Neural progenitor cell (in vitro differentiated cells): Measurements from ENCODE around the gene CAPN12. TPM values are rescaled to one million over a fixed set of nuclear protein-coding genes. Genes with fewer than 3 reads are reported as not detected.

Source experiments
- DNase-seq: peaks from one replicate; pipeline ENCODE4 v3.0.0-alpha.2; 2016; ENCODE audit warnings: low spot score
- H2AFZ ChIP-seq: fragments of 200-600 bp; sonication (generic); replicated peaks from 2 replicates; pipeline ENCODE4 v1.6.1; 2016; ENCODE audit warnings: antibody characterized with exemption
- H3F3A ChIP-seq: fragments of 200-600 bp; sonication (generic); 2 replicates; pipeline ENCODE4 v1.6.1; 2016; ENCODE audit warnings: antibody characterized with exemption, low read depth
- H3K27ac ChIP-seq: fragments of 200-600 bp; sonication (generic); 2 replicates; pipeline ENCODE4 v1.5.1; 2016; ENCODE audit warnings: mild to moderate bottlenecking
- H3K27me3 ChIP-seq: fragments of 200-600 bp; sonication (generic); 2 replicates; pipeline ENCODE4 v1.6.1; 2016; ENCODE audit warnings: mild to moderate bottlenecking, moderate library complexity
- H3K36me3 ChIP-seq: fragments of 200-600 bp; sonication (generic); 2 replicates; pipeline ENCODE4 v1.5.1; 2016
- H3K4me1 ChIP-seq: fragments of 200-600 bp; sonication (generic); 2 replicates; pipeline ENCODE4 v1.6.1; 2016; ENCODE audit warnings: mixed run types
- H3K4me2 ChIP-seq: fragments of 200-600 bp; sonication (generic); 2 replicates; pipeline ENCODE4 v1.6.1; 2016
- H3K4me3 ChIP-seq: fragments of 200-600 bp; sonication (generic); 2 replicates; pipeline ENCODE4 v1.5.1; 2016
- H3K79me2 ChIP-seq: fragments of 200-600 bp; sonication (generic); 2 replicates; pipeline ENCODE4 v1.6.1; 2016; ENCODE audit warnings: low read depth
- H3K9ac ChIP-seq: fragments of 200-600 bp; sonication (generic); 2 replicates; pipeline ENCODE4 v1.6.1; 2016
- H3K9me3 ChIP-seq: fragments of 200-600 bp; sonication (generic); 2 replicates; pipeline ENCODE4 v1.5.1; 2016; ENCODE audit warnings: low read depth
- H4K20me1 ChIP-seq: fragments of 200-600 bp; sonication (generic); 2 replicates; pipeline ENCODE4 v1.6.1; 2016; ENCODE audit warnings: low read depth
- H3K27ac Mint-ChIP-seq: 3 replicates; pipeline ENCODE4 v1.8.0; 2021; ENCODE audit warnings: mixed read lengths
- H3K27me3 Mint-ChIP-seq: 2 replicates; pipeline ENCODE4 v1.8.0; 2022; ENCODE audit warnings: low read depth, mild to moderate bottlenecking, inconsistent platforms, moderate library complexity, mixed read lengths; ENCODE audit not compliant: insufficient read depth
- H3K36me3 Mint-ChIP-seq: 3 replicates; pipeline ENCODE4 v1.8.0; 2021; ENCODE audit warnings: mixed read lengths
- H3K4me1 Mint-ChIP-seq: 3 replicates; pipeline ENCODE4 v1.8.0; 2021; ENCODE audit warnings: mixed read lengths
- H3K4me3 Mint-ChIP-seq: 3 replicates; pipeline ENCODE4 v1.8.0; 2021; ENCODE audit warnings: mild to moderate bottlenecking, moderate library complexity, mixed read lengths
- H3K9me3 Mint-ChIP-seq: 3 replicates; pipeline ENCODE4 v1.8.0; 2020; ENCODE audit warnings: mixed read lengths
- EZH2 ChIP-seq: fragments of 200-600 bp; sonication (generic); IDR thresholded peaks from 2 replicates; pipeline ENCODE4 v1.6.1; 2017; ENCODE audit warnings: antibody characterized with exemption, mild to moderate bottlenecking, moderate library complexity
- EZH2phosphoT487 ChIP-seq: fragments of 200-600 bp; sonication (generic); IDR thresholded peaks from 2 replicates; pipeline ENCODE4 v1.6.1; 2017; ENCODE audit warnings: antibody characterized with exemption
- total RNA-seq: library from RNA; depleted of rRNA; stranded (reverse); fragments of >200 nt; gene quantifications from 2 replicates; pipeline ENCODE4 v1.2.3, GENCODE V29; 2015; ENCODE audit warnings: low replicate concordance
- TF ChIP-seq, protein P1 (sequence below): fragments of 200-600 bp; sonication (generic); IDR thresholded peaks from 2 replicates; pipeline ENCODE4 v1.5.1; 2017; ENCODE audit warnings: antibody characterized with exemption, mild to moderate bottlenecking

Gene CAPN12
- total RNA-seq, 1 donor from 2014 or later, result 1.0 TPM

DNA sequence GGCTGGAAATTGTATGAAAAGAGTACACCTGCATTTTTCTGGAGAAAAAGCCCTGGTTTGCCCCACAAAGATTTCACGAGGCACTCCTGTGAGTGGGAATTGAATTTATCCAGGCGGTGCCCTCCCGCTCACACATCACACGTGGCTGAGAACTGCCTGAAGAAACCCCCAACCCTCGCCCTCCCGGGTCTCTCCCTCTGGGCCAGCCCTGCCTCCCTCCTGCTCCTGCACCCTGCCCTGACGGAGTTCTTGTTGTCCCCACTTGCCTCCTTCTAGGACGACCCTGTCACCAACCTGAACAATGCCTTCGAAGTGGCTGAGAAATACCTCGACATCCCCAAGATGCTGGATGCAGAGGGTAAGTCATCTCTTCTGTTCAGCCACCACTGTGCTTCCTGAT is 35.2 kb downstream of the CAPN12 start:
- H3K4me1 Mint-ChIP-seq, result peaks cover 2% of the 10 kb centered on the region
- Histone ChIP-seq H3K27me3 (no peaks in the 10 kb centered on the region), H3K4me2 (no peak overlapping the region), H3K4me3 (no peak overlapping the region), H2AFZ (no peak overlapping the region), H3K9ac (no peak overlapping the region), H3K36me3 (no peaks in the 10 kb centered on the region), H3K27ac (no peak overlapping the region), H3K4me1 (no peaks in the 10 kb centered on the region), H3F3A (no peaks in the 10 kb centered on the region), H3K79me2 (no peaks in the 10 kb centered on the region), H3K9me3 (no peaks in the 10 kb centered on the region), H4K20me1 (peaks cover 9% of the 10 kb centered on the region)
- no peak overlapping the region for H3K27ac Mint-ChIP-seq
- no peak overlapping the region for H3K4me3 Mint-ChIP-seq
- no peak for DNase-seq
- no peaks in the 10 kb centered on the region for H3K9me3 Mint-ChIP-seq
- peaks cover 3% of the 10 kb centered on the region for H3K27me3 Mint-ChIP-seq
- H3K36me3 Mint-ChIP-seq, result peaks cover 20% of the 10 kb centered on the region
- TF ChIP-seq EZH2phosphoT487 (no peak), EZH2 (no peak)
- TF ChIP-seq, protein P1, sequence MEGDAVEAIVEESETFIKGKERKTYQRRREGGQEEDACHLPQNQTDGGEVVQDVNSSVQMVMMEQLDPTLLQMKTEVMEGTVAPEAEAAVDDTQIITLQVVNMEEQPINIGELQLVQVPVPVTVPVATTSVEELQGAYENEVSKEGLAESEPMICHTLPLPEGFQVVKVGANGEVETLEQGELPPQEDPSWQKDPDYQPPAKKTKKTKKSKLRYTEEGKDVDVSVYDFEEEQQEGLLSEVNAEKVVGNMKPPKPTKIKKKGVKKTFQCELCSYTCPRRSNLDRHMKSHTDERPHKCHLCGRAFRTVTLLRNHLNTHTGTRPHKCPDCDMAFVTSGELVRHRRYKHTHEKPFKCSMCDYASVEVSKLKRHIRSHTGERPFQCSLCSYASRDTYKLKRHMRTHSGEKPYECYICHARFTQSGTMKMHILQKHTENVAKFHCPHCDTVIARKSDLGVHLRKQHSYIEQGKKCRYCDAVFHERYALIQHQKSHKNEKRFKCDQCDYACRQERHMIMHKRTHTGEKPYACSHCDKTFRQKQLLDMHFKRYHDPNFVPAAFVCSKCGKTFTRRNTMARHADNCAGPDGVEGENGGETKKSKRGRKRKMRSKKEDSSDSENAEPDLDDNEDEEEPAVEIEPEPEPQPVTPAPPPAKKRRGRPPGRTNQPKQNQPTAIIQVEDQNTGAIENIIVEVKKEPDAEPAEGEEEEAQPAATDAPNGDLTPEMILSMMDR, result no peak

DNA sequence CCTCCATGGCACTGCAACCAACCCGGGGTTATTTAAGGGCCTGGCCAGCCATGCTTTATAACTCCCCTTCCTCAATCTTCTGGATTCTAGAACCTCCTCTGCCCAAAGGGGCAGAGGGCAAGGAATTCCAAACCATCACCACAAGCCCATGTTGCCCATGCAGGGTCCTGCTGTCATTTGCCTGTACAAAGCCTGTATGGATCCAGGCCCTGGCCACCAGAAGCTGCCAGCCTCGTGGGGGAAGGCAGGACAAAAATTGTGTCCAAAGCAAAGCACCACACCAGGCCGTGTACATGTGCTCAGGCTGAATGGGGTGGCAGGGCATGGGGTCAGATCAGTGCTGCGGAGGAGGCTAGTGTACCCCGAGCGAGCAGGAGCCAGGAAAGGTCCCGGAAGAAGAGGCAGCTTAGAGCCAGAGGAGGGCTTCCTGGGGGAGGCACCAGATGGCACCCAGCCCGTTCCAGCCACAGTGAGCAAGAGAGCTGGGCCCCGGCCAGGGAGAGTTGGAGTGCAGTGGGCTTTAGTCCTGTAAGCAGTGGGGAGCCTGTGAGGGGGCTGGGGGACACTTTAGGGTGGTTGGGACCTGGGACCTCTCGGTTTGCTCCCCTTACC is 35.8 kb downstream of the CAPN12 start:
- H3K79me2 ChIP-seq, result no peaks in the 10 kb centered on the region
- H3K27ac ChIP-seq, result no peak overlapping the region
- H3K27me3 ChIP-seq, result no peaks in the 10 kb centered on the region

DNA sequence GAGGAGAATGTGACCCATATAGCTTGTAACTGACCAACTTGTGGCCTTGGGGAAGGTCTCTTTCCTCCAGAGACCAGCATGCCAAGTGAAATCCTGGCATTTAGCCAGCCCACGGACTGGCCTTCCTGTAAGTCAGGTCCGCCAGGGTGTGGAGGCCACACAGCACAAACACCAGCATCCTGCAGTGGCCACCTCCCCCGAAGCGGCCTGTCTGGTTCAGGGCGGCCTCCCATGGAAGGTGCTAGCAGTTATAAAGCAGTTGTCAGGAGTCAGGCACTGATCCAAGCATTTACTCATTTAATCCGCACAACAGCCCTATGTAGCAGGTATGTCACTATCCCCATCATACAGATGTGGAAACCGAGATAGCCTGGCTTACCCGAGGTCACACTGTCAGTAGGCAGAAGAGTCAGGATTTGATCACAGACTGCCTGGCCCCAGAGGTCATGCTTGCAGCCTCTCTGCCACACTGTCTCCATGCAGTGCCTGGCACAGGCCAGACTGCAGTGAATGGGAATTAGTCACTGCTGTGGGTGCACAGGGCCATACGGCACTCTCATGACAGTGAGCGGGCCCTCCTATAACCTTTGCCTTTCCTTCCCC is 36.7 kb downstream of the CAPN12 start:
- Histone ChIP-seq H3K79me2 (no peaks in the 10 kb centered on the region), H3K27ac (no peak overlapping the region), H3K4me2 (no peak overlapping the region), H3K36me3 (no peaks in the 10 kb centered on the region), H3F3A (no peaks in the 10 kb centered on the region), H3K27me3 (no peaks in the 10 kb centered on the region), H3K9me3 (no peaks in the 10 kb centered on the region), H2AFZ (no peak overlapping the region), H3K4me3 (no peak overlapping the region), H3K9ac (no peak overlapping the region), H3K4me1 (no peaks in the 10 kb centered on the region), H4K20me1 (peaks cover 5% of the 10 kb centered on the region)
- Mint-ChIP-seq H3K27ac (no peak overlapping the region), H3K36me3 (peaks cover 19% of the 10 kb centered on the region), H3K9me3 (no peaks in the 10 kb centered on the region), H3K4me1 (peaks cover 3% of the 10 kb centered on the region), H3K4me3 (no peak overlapping the region), H3K27me3 (peaks cover 3% of the 10 kb centered on the region)
- DNase-seq, result no peak
- TF ChIP-seq EZH2phosphoT487 (no peak), EZH2 (no peak)
- TF ChIP-seq, protein P1, result no peak

More for the DNA sequence above, 35.8 kb downstream of the CAPN12 start:
- peaks cover 9% of the 10 kb centered on the region for H4K20me1 ChIP-seq
- H3K4me3 Mint-ChIP-seq, result no peak overlapping the region
- H3K36me3 ChIP-seq, result no peaks in the 10 kb centered on the region
- no peak overlapping the region for H3K4me3 ChIP-seq
- peaks cover 3% of the 10 kb centered on the region for H3K4me1 Mint-ChIP-seq
- H3K27me3 Mint-ChIP-seq, result peaks cover 3% of the 10 kb centered on the region
- no peak for DNase-seq
- no peak overlapping the region for H3K4me2 ChIP-seq
- peaks cover 19% of the 10 kb centered on the region for H3K36me3 Mint-ChIP-seq
- H3K27ac Mint-ChIP-seq, result no peak overlapping the region
- no peak overlapping the region for H3K9ac ChIP-seq
- H3K9me3 Mint-ChIP-seq, result no peaks in the 10 kb centered on the region
- no peaks in the 10 kb centered on the region for H3F3A ChIP-seq
- H3K4me1 ChIP-seq, result no peaks in the 10 kb centered on the region
- H2AFZ ChIP-seq, result no peak overlapping the region
- no peak for TF ChIP-seq EZH2phosphoT487
- TF ChIP-seq EZH2, result no peak
- TF ChIP-seq, protein P1, result no peak
- H3K9me3 ChIP-seq, result no peaks in the 10 kb centered on the region
